PC-3 (cell line): ENCODE data around the gene GID4. TPM values are rescaled to one million over a fixed set of nuclear protein-coding genes. Genes with fewer than 3 reads are reported as not detected.

Experiments used
- ATAC-seq: fragments of 200-7000 bp; cut with Tn5 transposase; 2 replicates; pipeline ENCODE4 v1.9.1; 2020; ENCODE audit warnings: mild to moderate bottlenecking, moderate library complexity
- BruUV-seq: library from RNA; stranded (reverse); fragments of 400-500 nt; replicated peaks from 2 replicates; lab custom pipeline; 2021; lab: Mats Ljungman, UMichigan
- CTCF ChIA-PET: fragments of 300-600 bp; sonication (Branson Sonifier 250); formaldehyde crosslinking; loops from one replicate; lab custom pipeline; 2022; ENCODE audit warnings: antibody characterized with exemption; lab: Charles Lee
- POLR2A ChIA-PET: fragments of 300-600 bp; sonication (Branson Sonifier 250); formaldehyde crosslinking; loops from one replicate; lab custom pipeline; 2022; ENCODE audit warnings: antibody characterized with exemption; ENCODE audit not compliant: unreplicated experiment; lab: Charles Lee
- DNase-seq: peaks from one replicate; pipeline ENCODE4 v3.0.0-alpha.2; 2015
- H2AFZ ChIP-seq: fragments of 300-600 bp; sonication (generic); 2 replicates; pipeline ENCODE4 v1.6.0; 2016; ENCODE audit warnings: antibody characterized with exemption, low read length
- H3F3A ChIP-seq: fragments of 300-600 bp; sonication (generic); one replicate; pipeline ENCODE4 v1.6.0; 2017; ENCODE audit warnings: antibody characterized with exemption, low read length, control low read depth, mild to moderate bottlenecking; ENCODE audit not compliant: unreplicated experiment
- H3K27ac ChIP-seq: fragments of 300-600 bp; sonication (generic); 2 replicates; pipeline ENCODE4 v1.5.1; 2016; ENCODE audit warnings: mild to moderate bottlenecking, low read length
- H3K27me3 ChIP-seq: fragments of 300-600 bp; sonication (generic); 2 replicates; pipeline ENCODE4 v1.6.1; 2016; ENCODE audit warnings: low read length, mixed read lengths
- H3K36me3 ChIP-seq: fragments of 300-600 bp; sonication (generic); 2 replicates; pipeline ENCODE4 v1.6.1; 2016; ENCODE audit warnings: low read depth, mixed run types, low read length, mixed read lengths
- H3K4me1 ChIP-seq: fragments of 300-600 bp; sonication (generic); 2 replicates; pipeline ENCODE4 v1.5.1; 2016; ENCODE audit warnings: low read length; ENCODE audit not compliant: insufficient read depth
- H3K4me2 ChIP-seq: fragments of 300-600 bp; sonication (generic); 2 replicates; pipeline ENCODE4 v1.6.0; 2016; ENCODE audit warnings: low read length
- H3K4me3 ChIP-seq: fragments of 300-600 bp; sonication (generic); 2 replicates; pipeline ENCODE4 v1.5.1; 2016; ENCODE audit warnings: mild to moderate bottlenecking, low read length, mixed read lengths
- H3K79me2 ChIP-seq: fragments of 300-600 bp; sonication (generic); 2 replicates; pipeline ENCODE4 v1.6.1; 2017; ENCODE audit warnings: low read length, mixed read lengths
- H3K9ac ChIP-seq: fragments of 300-600 bp; sonication (generic); 2 replicates; pipeline ENCODE4 v1.6.0; 2016; ENCODE audit warnings: mild to moderate bottlenecking, low read length
- H3K9me2 ChIP-seq: fragments of 300-600 bp; sonication (generic); replicated peaks from 2 replicates; pipeline ENCODE4 v1.6.1; 2016; ENCODE audit warnings: mixed run types, low read length, mixed read lengths
- H3K9me3 ChIP-seq: fragments of 300-600 bp; sonication (generic); 2 replicates; pipeline ENCODE4 v1.6.1; 2016; ENCODE audit warnings: low read length, mixed read lengths
- H4K20me1 ChIP-seq: fragments of 300-600 bp; sonication (generic); 2 replicates; pipeline ENCODE4 v1.6.1; 2016; ENCODE audit warnings: low read length, mixed read lengths
- CTCF ChIP-seq: fragments of 300-600 bp; sonication (generic); conservative IDR thresholded peaks from 2 replicates; pipeline ENCODE4 v1.5.1; 2017; ENCODE audit warnings: antibody characterized with exemption, low read depth, mild to moderate bottlenecking, low read length
- EZH2 ChIP-seq: fragments of 300-600 bp; sonication (generic); IDR thresholded peaks from one replicate; pipeline ENCODE4 v1.6.1; 2017; ENCODE audit warnings: antibody characterized with exemption, mild to moderate bottlenecking, low read length; ENCODE audit not compliant: unreplicated experiment
- EZH2phosphoT487 ChIP-seq: fragments of 300-600 bp; sonication (generic); IDR thresholded peaks from 2 replicates; pipeline ENCODE4 v1.6.1; 2018; ENCODE audit warnings: mild to moderate bottlenecking, antibody characterized with exemption, low read length, borderline replicate concordance
- intact Hi-C: fragments of 100-400 bp; cut with micrococcal nuclease; formaldehyde crosslinking; loops from 2 replicates; pipeline ENCODE4 v1.9.0; 2023
- total RNA-seq: library from RNA; depleted of rRNA; stranded (reverse); fragments of >200 nt; gene quantifications from 2 replicates; pipeline ENCODE4 v1.2.3, GENCODE V29; 2014

GID4 gene
- total RNA-seq, 1 experiment from 2014 or later = 7.3 TPM

- Histone ChIP-seq H3F3A (no peaks in the 10 kb centered on the region), H3K9ac (no peak overlapping the region), H2AFZ (no peak overlapping the region), H3K4me1 (peaks cover 3% of the 10 kb centered on the region), H3K27ac (no peak overlapping the region), H3K4me3 (no peak overlapping the region), H3K9me3 (no peaks in the 10 kb centered on the region), H4K20me1 (no peaks in the 10 kb centered on the region), H3K79me2 (peaks cover 28% of the 10 kb centered on the region), H3K9me2 (no peaks in the 10 kb centered on the region), H3K36me3 (peaks cover 48% of the 10 kb centered on the region), H3K27me3 (no peaks in the 10 kb centered on the region), H3K4me2 (no peak overlapping the region)
- peak; percentile 85 for DNase-seq
- no TSS peak for BruUV-seq
- intact Hi-C loops = no loop called here
- ChIA-PET POLR2A (no interaction called here), CTCF (no interaction called here)
- peak; percentile 81 for TF ChIP-seq CTCF
- no peak for TF ChIP-seq EZH2phosphoT487
- no peak for TF ChIP-seq EZH2
- ATAC-seq = peak; percentile 57
Measured at GRCh38 chr17:18093616-18094408, 54.6 kb downstream of the GID4 start.

DNA sequence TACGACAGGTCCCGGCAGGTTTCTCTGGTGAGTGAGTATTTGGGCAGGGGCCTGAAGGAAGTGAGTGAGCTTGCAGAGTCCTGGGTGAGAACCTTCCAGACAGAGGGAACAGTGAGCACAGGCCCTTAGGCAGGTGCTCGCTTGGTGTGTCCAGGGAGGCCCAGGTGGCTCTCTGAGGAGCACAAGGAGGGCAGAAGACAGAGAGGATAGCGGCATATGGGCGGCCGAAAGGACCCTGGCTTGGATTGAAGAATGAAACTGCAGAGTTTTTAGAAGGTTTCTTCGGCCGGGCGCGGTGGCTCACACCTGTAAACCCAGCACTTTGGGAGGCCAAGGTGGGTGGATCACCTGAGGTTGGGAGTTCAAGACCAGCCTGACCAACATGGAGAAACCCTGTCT is 55.2 kb downstream of the GID4 start:
- DNase-seq = no peak
- no peak for TF ChIP-seq CTCF
- TF ChIP-seq EZH2 = no peak
- no peak for TF ChIP-seq EZH2phosphoT487
- ChIA-PET POLR2A (no interaction called here), CTCF (no interaction called here)
- Histone ChIP-seq H3K4me2 (no peak overlapping the region), H4K20me1 (no peaks in the 10 kb centered on the region), H3K36me3 (peaks cover 53% of the 10 kb centered on the region), H3K27me3 (no peaks in the 10 kb centered on the region), H3K9me3 (no peaks in the 10 kb centered on the region), H3K9me2 (no peaks in the 10 kb centered on the region), H3F3A (no peaks in the 10 kb centered on the region), H3K79me2 (peaks cover 22% of the 10 kb centered on the region), H3K9ac (no peak overlapping the region), H3K4me1 (no peaks in the 10 kb centered on the region), H3K27ac (no peak overlapping the region), H2AFZ (no peak overlapping the region), H3K4me3 (no peak overlapping the region)
- BruUV-seq = no TSS peak
- ATAC-seq = no peak
- intact Hi-C loops = no loop called here

DNA sequence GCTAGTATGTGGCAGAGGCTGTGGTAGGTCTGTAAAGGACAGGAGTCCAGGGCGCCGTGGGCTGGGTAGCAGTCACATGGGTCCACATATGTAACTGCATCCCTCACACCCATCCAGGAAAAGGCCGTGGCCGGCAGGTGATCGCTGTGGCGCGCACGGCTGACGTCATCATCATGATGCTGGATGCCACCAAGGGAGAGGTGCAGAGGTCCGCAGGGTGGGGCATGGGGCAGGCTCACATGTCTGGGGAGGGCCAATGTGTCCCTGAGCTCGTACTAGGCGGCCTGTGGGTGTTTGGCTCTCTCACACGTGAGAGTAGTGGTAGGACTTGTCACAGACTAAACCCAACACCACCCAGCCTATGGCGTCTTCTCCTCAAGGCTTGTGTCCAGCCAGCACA is 60.3 kb downstream of the GID4 start:
- H4K20me1 ChIP-seq = no peaks in the 10 kb centered on the region
- H3K27ac ChIP-seq = no peak overlapping the region
- POLR2A ChIA-PET = no interaction called here
- H2AFZ ChIP-seq = no peak overlapping the region
- H3K9me3 ChIP-seq = no peaks in the 10 kb centered on the region
- ATAC-seq (no peak), DNase-seq (no peak)
- peaks cover 51% of the 10 kb centered on the region for H3K36me3 ChIP-seq
- H3K4me1 ChIP-seq = no peaks in the 10 kb centered on the region
- no peaks in the 10 kb centered on the region for H3K79me2 ChIP-seq
- CTCF ChIA-PET = no interaction called here
- no peak overlapping the region for H3K4me2 ChIP-seq
- intact Hi-C loops = no loop called here
- no peaks in the 10 kb centered on the region for H3F3A ChIP-seq
- H3K9ac ChIP-seq = no peak overlapping the region
- no peak overlapping the region for H3K4me3 ChIP-seq
- no TSS peak for BruUV-seq
- H3K27me3 ChIP-seq = no peaks in the 10 kb centered on the region
- TF ChIP-seq EZH2phosphoT487 (no peak), CTCF (no peak), EZH2 (no peak)
- no peaks in the 10 kb centered on the region for H3K9me2 ChIP-seq
